Fibroblast of peridontal ligament (primary cell): ENCODE results near the gene HRAS.
"Not testable (repeated sequence)": the region's sequence is repeated elsewhere in the genome, so short reads cannot be mapped to it uniquely, and the experiment has no call there.

ENCODE experiments used
- DNase-seq: peaks from one replicate; pipeline ENCODE4 v3.0.0-alpha.2; 2010; ENCODE audit errors: extremely low read depth

The HRAS gene

GRCh38 chr11:534396-535209, 773 bp downstream of the HRAS start:
- DNase-seq = no peak

DNA sequence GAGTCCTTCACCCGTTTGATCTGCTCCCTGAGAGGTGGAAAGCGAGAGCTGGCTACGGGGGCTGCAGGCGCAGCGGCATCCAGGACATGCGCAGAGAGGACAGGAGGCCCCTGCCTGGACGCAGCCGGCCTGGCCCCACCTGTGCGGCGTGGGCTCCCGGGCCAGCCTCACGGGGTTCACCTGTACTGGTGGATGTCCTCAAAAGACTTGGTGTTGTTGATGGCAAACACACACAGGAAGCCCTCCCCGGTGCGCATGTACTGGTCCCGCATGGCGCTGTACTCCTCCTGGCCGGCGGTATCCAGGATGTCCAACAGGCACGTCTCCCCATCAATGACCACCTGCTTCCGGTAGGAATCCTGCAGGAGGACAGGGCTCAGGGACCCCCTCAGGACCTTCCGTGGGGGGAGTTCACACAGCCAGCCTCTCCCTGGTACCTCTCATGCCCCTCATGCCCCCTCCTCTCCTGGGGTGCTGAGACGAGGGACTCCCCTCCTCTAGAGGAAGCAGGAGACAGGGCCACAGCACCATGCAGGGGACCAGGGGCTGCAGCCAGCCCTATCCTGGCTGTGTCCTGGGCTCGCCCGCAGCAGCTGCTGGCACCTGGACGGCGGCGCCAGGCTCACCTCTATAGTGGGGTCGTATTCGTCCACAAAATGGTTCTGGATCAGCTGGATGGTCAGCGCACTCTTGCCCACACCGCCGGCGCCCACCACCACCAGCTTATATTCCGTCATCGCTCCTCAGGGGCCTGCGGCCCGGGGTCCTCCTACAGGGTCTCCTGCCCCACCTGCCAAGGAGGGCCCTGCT, 1.6 kb downstream of the HRAS start:
- DNase-seq = no peak

DNA sequence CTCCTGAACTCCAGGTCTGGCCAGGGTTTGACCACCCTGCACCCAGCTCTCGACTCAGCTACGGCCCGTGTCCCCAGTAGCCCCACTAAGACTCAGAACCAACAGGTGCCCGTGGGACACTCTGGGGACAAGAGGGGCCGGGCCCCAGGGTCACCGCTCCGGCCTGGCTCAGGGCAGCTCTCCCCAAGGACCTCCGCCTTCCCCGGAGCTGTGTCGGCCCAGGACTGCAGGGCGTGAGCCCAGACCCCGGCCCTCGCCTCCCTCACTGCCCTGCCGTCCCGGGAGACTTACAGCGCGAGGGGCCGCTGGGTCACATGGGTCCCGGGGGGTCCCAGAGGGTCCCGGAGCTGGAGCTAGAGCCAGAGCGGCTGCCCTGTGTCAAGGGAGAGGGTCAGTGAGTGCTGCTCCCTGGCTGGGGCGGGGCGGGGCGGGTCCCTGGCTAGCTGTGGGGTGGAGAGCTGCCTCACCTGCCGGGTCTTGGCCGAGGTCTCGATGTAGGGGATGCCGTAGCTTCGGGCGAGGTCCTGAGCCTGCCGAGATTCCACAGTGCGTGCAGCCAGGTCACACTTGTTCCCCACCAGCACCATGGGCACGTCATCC, 2.3 kb downstream of the HRAS start:
- DNase-seq = no peak

DNA sequence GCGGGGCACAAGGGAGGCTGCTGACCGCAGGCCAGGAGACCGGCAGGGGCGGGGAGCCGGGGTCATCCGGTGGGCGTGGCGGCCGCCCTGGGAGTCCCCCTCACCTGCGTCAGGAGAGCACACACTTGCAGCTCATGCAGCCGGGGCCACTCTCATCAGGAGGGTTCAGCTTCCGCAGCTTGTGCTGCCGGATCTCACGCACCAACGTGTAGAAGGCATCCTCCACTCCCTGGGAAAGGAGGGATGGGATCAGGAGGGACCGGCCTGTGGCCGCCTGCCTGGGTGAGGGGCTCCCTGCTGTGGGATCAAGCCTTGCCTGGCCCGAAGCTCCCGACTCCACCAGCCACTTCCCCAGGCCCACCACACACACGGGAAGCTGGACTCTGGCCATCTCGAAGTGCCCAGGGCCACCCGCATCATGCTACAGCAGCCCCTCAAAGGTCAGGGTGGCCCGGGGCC, 2.8 kb downstream of the HRAS start:
- DNase-seq = no peak

DNA sequence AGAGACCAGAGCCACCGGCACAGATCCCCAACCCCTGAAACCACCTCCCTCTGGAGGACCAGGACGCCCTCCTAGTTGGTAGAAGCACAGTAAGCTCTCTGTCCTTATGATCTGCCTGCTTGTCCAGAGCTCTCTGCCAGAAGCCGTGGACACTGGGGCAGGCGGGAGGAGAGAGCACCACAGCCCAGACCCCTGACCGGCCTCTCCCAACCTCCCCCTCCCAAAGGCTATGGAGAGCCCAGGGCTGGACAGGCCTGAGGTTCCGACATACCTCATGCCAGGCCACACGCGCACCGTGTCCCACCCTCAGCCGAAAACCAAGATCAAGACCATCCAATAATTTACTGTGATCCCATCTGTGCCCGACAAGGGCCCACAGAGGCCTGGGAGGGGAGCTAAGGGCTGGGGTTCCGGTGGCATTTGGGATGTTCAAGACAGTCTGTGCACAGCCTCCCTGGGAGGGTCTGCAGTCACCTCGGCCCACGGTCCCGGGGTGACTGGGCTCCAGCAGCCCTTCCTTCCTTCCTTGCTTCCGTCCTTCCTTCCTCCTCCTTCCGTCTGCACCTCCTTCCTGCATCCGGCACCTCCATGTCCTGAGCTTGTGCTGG, 3.4 kb downstream of the HRAS start:
- DNase-seq = no peak

DNA sequence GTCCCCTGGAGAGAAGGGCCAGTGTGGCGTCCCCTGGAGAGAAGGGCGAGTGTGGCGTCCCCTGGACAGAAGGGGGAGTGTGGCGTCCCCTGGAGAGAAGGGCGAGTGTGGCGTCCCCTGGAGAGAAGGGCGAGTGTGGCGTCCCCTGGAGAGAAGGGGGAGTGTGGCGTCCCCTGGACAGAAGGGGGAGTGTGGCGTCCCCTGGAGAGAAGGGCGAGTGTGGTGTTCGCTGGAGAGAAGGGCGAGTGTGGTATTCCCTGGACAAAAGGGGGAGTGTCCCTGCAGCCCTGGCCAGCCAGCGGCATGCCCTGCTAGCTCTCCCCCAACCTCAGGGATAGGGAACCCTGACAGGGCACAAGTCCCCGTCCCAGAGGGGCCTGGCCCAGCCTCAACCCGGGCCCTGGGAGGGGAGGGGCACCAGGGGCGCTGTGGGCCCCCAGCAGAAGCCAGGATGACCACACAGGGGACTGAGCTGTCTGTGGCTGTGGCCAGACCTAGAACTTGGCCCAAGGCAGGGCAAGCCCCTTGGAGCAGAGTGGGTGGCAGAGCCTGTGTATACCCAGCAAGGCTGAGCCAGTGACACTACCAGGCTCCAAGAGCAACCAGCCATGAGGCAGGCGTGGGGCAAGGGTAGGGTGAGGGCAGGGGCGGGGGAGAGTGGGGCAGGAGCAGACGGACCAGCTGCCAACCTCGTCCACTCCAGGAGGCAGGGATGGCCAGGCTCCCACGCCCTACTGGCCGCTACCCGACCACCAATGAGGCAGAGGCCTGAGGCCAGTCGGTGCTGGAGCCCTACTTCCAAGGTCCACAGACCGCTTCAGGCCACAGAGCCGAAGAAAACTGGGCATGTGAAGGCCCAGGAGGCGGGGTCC, 4.2 kb downstream of the HRAS start:
- DNase-seq = no peak

DNA sequence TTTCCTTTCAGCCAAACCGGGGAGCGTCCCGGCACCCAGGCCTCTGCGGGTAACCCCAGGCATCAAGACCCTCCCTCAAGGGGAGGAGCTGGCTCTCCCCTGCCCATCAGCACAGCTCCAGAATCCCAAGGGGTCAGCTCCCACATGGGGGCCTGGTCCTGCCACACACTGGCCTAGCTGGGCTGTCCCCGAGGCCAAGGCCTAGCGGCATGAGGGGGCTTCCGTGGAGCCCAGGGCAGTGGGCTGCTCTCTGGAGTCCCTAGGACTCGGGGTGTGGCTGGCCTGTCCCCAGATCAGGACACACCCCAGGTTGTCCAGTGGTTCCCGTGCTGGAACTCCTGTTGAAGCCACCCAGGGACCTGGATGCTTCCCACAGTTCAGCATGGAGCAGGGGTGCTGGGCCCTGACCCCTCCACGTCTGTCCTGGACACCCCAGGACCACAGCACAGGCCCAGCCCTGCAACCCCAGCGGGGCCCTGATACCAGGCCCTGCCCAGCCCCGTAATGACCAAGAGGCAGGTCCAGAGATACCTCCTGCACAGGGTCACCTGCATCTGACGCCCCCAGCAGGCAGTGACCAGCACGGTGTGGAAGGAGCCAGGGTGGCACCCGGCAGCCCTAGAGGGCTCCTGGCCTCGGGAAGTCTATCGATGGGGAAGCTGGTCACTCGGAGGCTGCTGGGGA, 5.5 kb downstream of the HRAS start:
- no peak for DNase-seq

DNA sequence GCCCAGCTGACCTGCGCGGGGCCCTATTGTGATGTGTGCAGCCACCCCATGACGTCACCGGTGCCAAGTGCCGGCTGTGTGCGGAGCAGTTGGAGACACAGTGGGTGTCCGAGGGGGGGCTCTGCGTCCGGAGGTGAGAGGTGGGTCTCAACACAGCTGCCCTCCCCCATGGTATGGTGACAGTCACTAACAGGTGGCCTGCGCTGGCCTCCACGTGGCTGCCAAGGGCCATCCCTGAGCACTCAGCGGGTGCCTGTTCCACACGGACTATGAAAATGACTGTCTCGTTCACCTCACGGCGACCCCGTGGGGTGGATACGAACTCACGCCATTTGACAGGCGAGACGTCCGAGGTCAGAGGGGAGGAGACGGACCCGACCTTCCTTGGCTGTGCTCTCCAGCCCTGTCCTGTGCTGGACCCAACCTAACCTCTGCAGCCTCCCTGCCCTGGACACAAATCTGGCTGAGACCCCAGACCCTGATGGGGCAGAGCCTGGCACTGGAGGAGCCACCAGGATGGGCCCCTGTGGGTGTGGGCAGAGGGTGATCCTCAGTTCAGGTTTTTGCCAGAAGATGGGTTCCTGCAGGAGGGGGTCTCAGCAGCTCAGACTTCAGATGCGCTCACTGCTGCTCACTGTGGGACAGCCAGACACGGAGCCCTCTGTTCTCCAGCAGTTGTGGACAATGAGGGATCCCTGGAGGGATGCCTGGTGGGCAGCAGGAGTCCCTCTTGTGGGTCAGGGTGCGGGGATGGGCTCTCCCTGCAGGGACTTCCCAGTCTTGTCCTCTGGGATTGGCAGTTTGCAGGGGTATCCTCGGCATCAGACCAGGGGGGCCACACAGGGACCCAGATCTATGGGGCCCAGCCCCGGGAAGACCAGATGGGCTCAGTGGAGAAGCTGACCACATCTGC, 6.3 kb downstream of the HRAS start:
- DNase-seq = no peak

DNA sequence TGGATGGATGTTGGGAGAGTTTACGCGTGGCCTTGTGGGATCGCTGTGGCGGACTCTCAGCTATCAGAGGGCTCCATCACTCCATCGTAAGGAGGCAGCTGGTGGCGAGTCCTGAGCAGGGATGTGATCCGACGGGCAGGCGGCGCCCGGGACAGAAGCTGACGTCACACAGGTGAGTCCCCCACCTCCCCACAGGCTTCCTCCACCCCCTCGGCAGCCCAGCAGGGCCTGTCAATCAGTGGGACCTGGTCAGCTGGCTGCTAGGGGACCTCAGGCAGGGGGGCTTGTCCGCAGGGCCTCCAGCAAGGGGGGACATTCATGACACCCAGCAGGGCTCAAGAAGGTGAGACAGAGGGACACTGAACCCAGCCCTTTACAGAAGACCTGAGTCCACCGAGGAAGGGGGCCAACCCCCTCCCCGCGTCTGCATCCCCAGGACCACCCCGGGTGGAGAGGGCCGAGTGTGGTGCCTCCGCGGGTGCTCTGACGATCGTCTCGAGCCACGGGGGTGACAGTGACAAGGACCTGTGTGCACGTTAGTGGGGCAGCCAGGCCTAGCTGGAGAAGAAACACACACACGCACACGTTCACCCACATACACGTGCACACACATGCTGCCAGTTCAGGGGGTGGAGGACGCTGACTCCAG, 7.1 kb downstream of the HRAS start:
- DNase-seq = no peak

DNA sequence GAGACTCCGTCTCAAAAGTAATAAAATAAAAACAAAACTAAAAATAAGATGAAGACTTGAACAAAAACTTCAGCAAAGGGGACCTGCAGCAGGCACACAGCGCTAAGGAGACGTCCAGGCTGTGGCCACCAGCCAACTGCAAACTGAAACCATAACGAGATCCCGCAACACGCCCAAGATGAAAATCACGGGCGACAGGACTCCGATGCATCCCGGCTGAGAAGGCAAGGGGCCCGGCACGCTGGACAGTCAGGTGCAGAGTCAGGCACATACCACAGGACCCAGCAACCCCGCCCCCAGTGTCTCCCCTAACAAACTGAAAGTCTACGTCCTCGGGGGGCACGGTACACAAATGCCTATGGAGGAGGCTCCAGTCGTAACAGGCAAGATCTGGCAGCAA, 9.2 kb downstream of the HRAS start:
- DNase-seq = no peak

GRCh38 chr11:521177-521688, 14.1 kb downstream of the HRAS start:
- DNase-seq = no peak

DNA sequence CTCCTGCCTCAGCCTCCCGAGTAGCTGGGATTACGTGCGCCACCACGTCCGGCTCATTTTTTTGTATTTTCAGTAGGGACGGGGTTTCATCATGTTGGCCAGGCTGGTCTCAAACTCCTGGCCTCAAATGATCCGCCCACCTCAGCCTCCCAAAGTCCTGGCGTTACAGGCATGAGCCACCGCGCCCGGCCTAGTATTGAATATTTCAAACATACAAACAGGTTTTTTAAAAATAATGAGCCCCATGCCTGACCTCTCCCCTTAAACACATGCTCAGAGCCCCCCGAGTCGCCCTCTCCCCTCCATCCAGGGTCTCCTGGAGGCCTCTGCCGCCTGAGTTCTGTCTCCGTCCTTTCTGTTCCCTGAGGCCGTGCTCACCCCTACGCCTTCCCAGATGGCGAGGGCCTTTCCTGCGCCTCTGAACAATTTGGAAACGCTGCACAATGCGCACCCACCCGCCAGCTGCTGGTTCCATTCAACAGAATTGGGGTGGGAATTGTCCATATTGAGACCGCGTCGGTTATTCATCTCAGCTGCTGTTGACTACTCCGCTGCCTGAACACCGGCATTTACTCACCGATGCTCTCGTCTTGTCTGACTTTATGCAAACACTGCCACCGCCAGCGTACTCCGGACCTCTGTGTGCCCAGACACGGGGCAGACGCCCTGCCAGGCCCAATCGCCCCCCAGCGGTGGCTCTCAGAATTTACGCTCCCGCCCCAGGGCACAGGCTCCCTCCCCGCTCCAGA, 14.8 kb downstream of the HRAS start:
- DNase-seq = no peak

DNA sequence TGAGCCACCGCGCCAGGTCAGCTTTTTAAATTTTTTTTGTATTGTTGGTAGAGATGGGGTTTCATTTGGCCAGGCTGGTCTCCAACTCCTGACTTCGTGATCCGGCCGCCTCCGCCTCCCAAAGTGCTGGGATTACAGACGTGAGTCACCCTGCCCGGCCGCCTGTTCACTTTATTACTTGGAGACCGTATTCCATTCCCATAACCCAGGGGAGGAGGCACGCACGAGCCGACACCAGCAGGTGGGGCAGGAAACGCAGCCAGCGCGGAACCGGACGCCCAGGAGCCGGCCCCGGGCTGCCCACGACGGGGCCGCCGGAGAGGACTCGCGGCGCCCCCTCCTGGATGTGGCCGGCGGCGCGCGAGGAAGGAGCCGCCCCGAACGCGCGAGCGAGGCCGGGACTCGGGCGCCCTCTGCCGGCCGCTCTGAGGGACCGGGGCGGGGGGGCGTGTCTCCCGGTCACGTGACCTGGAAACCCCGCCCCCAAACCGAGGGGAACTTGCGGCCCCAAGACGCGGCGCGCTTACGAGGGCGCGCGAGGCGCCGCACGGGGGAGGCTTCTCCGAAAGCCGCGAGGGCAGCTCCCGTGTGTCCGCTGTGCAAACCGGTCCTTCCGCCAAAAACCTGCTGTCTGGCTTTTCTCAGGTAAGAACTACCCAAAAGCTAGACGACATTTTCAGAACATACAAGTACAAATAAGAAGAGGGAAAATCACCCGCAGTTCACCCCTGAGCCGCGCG, 16.7 kb downstream of the HRAS start:
- DNase-seq = peak; percentile 91

GRCh38 chr11:516918-517685, 18.3 kb downstream of the HRAS start:
- DNase-seq = not testable (repeated sequence)

DNA sequence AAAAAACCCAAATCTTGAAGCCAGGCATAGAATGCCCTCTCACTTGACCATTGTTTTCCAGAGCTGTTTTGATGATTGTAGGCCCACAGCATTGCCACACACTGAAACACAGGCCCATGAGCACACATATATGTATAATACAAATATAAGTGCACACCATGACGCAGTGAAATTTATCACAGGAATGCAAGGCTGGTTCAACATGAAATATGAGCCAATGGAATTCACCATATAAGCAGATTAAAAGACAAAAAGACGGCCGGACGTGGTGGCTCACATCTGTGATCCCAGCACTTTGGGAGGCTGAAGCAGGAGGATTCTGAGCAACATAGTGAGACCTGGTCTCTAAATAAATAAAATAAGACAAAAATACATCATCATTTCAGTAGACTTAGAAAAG, 19.0 kb downstream of the HRAS start:
- DNase-seq = no peak

DNA sequence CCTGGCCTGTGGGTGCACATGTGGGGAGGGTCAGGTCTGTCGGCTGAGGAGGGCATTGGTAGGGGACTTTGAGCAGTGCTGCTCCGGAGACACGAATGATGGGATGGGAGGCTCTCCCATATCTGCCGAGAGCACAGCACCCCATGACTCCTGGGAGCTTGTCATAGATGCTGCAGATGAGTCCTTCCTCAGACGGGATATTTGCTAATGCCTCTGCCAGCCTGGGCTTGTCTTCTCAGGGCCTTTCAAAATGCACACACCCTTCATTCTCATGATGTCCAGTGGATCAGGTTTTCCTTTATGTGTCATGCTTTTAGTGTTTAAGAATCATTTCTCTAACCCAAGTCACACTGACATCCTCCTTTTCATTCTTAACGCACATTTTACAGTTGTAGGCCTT, 20.2 kb downstream of the HRAS start:
- DNase-seq = no peak

DNA sequence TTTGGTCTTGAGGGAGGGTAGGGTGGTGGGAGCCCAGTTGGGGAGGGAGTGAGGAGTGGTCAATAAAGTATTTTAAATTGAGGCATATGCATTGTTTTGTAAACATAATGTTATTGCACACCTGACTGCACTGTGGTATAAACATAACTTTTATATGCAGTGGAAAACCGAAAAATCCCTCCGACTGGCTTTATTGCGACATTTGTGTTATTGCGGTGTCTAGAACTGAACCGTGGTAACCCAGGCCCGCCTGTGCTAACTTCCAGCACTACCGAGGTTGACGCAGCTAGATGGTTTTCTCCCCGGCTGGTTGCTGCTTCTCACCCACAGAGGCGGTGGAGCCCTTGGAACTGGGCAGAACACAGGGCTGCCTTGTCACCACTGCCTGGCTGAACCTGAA, 20.8 kb downstream of the HRAS start:
- DNase-seq = no peak
